Nephron progenitor cell (in vitro differentiated cells): Measurements from ENCODE around the gene PLCB3.

Experiments used
- DNase-seq: peaks from one replicate; pipeline ENCODE4 v3.0.0; 2021
- H3K27ac Mint-ChIP-seq: 2 replicates; pipeline ENCODE4 v1.8.0; 2021; ENCODE audit warnings: mild to moderate bottlenecking, moderate library complexity, mixed read lengths
- H3K27me3 Mint-ChIP-seq: 2 replicates; pipeline ENCODE4 v1.8.0; 2021; ENCODE audit warnings: mild to moderate bottlenecking, low read depth, mixed read lengths; ENCODE audit not compliant: poor library complexity
- H3K36me3 Mint-ChIP-seq: 2 replicates; pipeline ENCODE4 v1.8.0; 2021; ENCODE audit warnings: low read depth, mixed read lengths
- H3K4me1 Mint-ChIP-seq: 2 replicates; pipeline ENCODE4 v1.8.0; 2021; ENCODE audit warnings: mixed read lengths
- H3K4me3 Mint-ChIP-seq: 2 replicates; pipeline ENCODE4 v1.8.0; 2021; ENCODE audit warnings: mild to moderate bottlenecking, moderate library complexity, mixed read lengths
- H3K9me3 Mint-ChIP-seq: 2 replicates; pipeline ENCODE4 v1.8.0; 2021; ENCODE audit warnings: mild to moderate bottlenecking, moderate library complexity, mixed read lengths
- TF ChIP-seq, protein P1 (sequence below): fragments of 200-600 bp; sonication (generic); IDR thresholded peaks from 2 replicates; pipeline ENCODE4 v1.5.0; 2021; ENCODE audit warnings: antibody characterized with exemption

Gene PLCB3

DNA sequence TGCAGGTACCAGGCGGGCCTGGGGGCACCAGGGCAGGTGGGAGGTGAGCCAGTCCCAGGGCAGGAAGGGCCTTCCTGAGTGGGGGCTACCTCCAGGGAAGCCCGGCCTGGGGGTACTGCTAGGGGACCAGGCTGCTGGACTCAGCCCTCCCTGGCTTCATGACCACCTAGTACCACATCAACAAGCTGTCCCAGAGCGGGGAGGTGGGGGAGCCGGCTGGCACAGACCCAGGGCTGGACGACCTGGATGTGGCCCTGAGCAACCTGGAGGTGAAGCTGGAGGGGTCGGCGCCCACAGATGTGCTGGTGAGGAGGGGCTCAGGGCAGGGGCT lies 32.0 kb upstream of the PLCB3 start:
- no peak overlapping the region for H3K27ac Mint-ChIP-seq
- H3K4me3 Mint-ChIP-seq: no peak overlapping the region
- H3K4me1 Mint-ChIP-seq: peaks cover 11% of the 10 kb centered on the region
- H3K9me3 Mint-ChIP-seq: no peaks in the 10 kb centered on the region
- peaks cover 13% of the 10 kb centered on the region for H3K36me3 Mint-ChIP-seq
- TF ChIP-seq, protein P1, sequence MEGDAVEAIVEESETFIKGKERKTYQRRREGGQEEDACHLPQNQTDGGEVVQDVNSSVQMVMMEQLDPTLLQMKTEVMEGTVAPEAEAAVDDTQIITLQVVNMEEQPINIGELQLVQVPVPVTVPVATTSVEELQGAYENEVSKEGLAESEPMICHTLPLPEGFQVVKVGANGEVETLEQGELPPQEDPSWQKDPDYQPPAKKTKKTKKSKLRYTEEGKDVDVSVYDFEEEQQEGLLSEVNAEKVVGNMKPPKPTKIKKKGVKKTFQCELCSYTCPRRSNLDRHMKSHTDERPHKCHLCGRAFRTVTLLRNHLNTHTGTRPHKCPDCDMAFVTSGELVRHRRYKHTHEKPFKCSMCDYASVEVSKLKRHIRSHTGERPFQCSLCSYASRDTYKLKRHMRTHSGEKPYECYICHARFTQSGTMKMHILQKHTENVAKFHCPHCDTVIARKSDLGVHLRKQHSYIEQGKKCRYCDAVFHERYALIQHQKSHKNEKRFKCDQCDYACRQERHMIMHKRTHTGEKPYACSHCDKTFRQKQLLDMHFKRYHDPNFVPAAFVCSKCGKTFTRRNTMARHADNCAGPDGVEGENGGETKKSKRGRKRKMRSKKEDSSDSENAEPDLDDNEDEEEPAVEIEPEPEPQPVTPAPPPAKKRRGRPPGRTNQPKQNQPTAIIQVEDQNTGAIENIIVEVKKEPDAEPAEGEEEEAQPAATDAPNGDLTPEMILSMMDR: no peak
- no peak for DNase-seq
- peaks cover 4% of the 10 kb centered on the region for H3K27me3 Mint-ChIP-seq

DNA sequence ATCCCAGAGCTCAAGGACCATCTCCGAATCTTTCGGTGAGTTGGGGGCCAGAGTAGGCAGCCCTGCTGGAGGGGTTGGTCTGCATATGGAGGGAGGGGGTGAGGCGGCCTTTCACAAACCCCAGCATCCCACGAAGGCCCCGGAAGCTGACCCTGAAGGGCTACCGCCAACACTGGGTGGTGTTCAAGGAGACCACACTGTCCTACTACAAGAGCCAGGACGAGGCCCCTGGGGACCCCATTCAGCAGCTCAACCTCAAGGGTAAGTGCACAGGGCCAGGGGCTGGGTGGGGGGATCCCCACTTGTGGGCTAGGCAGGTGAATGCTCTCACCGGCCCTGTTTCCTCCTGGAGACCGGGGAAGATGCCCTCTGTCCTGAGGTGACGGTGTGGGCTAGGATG lies 31.6 kb upstream of the PLCB3 start:
- Mint-ChIP-seq H3K36me3 (peaks cover 9% of the 10 kb centered on the region), H3K27me3 (peaks cover 4% of the 10 kb centered on the region), H3K4me3 (no peak overlapping the region), H3K4me1 (peaks cover 12% of the 10 kb centered on the region), H3K9me3 (no peaks in the 10 kb centered on the region), H3K27ac (no peak overlapping the region)
- DNase-seq: no peak
- TF ChIP-seq, protein P1: no peak

DNA sequence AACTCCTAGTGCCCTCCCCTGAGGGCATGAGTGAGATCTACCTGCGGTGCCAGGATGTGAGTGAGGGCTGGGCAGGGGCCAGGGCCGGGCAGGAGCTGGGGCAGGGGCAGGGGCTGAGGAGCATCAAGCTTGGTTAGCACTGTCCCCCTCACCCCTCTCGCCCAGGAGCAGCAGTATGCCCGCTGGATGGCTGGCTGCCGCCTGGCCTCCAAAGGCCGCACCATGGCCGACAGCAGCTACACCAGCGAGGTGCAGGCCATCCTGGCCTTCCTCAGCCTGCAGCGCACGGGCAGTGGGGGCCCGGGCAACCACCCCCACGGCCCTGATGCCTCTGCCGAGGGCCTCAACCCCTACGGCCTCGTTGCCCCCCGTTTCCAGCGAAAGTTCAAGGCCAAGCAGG lies 31.1 kb upstream of the PLCB3 start:
- DNase-seq: no peak
- TF ChIP-seq, protein P1: no peak
- Mint-ChIP-seq H3K27me3 (peaks cover under 1% of the 10 kb centered on the region), H3K9me3 (no peaks in the 10 kb centered on the region), H3K36me3 (peaks cover 4% of the 10 kb centered on the region), H3K4me3 (no peak overlapping the region), H3K27ac (no peak overlapping the region), H3K4me1 (peaks cover 17% of the 10 kb centered on the region)

DNA sequence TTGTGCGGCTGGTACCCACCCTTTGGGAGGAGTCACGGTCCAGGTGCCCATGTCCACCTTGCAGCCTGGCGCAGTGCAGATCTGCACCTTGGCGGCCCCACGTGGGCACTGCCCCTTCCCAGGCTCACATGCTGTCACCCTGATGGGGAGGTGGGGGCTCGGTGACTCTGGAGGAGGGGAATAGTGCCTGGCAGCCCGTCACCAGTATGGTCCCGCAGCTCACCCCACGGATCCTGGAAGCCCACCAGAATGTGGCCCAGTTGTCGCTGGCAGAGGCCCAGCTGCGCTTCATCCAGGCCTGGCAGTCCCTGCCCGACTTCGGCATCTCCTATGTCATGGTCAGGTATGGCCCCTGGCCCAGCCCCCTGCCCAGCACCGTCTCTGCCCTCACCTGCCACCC lies 30.5 kb upstream of the PLCB3 start:
- Mint-ChIP-seq H3K27ac (no peak overlapping the region), H3K27me3 (no peaks in the 10 kb centered on the region), H3K4me3 (no peak overlapping the region), H3K36me3 (no peaks in the 10 kb centered on the region), H3K9me3 (no peaks in the 10 kb centered on the region), H3K4me1 (peaks cover 22% of the 10 kb centered on the region)
- TF ChIP-seq, protein P1: no peak
- DNase-seq: no peak

DNA sequence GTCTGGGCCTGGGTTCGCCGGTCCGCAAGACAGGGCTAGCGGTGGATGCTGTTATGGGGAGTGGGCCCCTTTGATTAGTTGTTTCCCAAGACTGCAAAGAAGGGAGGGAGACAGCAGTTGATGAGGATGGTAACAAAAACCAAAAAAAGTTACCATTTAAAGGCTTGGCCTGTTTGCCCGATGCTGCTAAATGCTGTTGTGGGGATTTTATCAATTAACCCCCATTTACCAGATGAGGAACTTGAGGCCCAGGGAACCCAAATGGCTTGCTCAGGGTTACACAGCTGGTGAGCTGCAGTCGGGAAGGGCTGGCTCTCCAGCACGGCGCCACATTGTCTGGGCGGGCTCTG lies 28.7 kb upstream of the PLCB3 start:
- H3K9me3 Mint-ChIP-seq: no peaks in the 10 kb centered on the region
- H3K4me3 Mint-ChIP-seq: no peak overlapping the region
- TF ChIP-seq, protein P1: no peak
- H3K36me3 Mint-ChIP-seq: no peaks in the 10 kb centered on the region
- DNase-seq: no peak
- H3K27ac Mint-ChIP-seq: no peak overlapping the region
- no peaks in the 10 kb centered on the region for H3K27me3 Mint-ChIP-seq
- H3K4me1 Mint-ChIP-seq: peaks cover 31% of the 10 kb centered on the region

DNA sequence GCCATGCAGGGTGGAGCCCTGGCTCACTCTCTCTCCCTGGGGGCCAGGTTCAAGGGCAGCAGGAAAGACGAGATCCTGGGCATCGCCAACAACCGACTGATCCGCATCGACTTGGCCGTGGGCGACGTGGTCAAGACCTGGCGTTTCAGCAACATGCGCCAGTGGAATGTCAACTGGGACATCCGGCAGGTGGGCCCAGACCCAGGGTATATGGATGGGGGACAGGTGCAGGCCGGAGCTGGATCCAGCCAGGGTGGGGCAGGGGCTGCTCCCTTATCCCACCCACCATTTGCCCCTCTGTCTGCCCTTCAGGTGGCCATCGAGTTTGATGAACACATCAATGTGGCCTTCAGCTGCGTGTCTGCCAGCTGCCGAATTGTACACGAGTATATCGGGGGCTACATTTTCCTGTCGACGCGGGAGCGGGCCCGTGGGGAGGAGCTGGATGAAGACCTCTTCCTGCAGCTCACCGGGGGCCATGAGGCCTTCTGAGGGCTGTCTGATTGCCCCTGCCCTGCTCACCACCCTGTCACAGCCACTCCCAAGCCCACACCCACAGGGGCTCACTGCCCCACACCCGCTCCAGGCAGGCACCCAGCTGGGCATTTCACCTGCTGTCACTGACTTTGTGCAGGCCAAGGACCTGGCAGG lies 28.2 kb upstream of the PLCB3 start:
- peaks cover 34% of the 10 kb centered on the region for H3K4me1 Mint-ChIP-seq

More for the DNA sequence above, 28.2 kb upstream of the PLCB3 start:
- no peak overlapping the region for H3K4me3 Mint-ChIP-seq
- no peaks in the 10 kb centered on the region for H3K36me3 Mint-ChIP-seq
- H3K27me3 Mint-ChIP-seq: no peaks in the 10 kb centered on the region
- TF ChIP-seq, protein P1: no peak
- no peak for DNase-seq
- no peak overlapping the region for H3K27ac Mint-ChIP-seq
- H3K9me3 Mint-ChIP-seq: no peaks in the 10 kb centered on the region
